VCaP (cell line): ENCODE results near the gene GUK1.

Experiments
- H3K27ac ChIP-seq: fragments of 450-650 bp; 2 replicates; pipeline ENCODE4 v1.5.1; 2017
- TF ChIP-seq, protein P1 (sequence below): fragments of 450-650 bp; conservative IDR thresholded peaks from 2 replicates; pipeline ENCODE4 v1.5.1; 2017; ENCODE audit warnings: mild to moderate bottlenecking, moderate library complexity

The GUK1 gene

DNA sequence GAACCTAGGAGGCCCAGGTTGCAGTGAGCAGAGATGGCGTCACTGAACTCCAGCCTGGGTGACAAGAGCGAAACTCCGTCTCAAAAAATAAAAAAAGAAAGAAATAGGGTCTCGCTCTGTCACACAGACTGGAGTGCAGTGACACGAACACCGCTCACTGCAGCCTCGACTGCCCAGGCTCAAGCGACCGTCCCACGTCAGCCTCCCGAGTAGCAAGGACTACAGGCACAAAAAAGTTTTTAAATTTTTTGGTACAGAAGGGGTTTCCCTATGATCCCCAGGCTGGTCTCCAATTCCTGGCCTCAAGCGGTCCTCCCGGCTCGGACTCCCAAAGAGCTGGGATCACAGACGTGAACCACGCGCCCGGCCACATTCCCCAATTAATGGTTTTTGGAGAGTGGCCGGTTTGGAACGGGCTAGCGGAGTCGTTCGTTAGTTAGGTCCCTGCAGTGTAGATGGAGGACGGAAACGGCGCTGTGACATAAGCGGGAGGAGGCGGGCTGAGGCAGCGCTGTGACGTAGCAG lies 611 bp upstream of the GUK1 start:
- peak overlapping the region; percentile 39 for H3K27ac ChIP-seq
- TF ChIP-seq, protein P1, sequence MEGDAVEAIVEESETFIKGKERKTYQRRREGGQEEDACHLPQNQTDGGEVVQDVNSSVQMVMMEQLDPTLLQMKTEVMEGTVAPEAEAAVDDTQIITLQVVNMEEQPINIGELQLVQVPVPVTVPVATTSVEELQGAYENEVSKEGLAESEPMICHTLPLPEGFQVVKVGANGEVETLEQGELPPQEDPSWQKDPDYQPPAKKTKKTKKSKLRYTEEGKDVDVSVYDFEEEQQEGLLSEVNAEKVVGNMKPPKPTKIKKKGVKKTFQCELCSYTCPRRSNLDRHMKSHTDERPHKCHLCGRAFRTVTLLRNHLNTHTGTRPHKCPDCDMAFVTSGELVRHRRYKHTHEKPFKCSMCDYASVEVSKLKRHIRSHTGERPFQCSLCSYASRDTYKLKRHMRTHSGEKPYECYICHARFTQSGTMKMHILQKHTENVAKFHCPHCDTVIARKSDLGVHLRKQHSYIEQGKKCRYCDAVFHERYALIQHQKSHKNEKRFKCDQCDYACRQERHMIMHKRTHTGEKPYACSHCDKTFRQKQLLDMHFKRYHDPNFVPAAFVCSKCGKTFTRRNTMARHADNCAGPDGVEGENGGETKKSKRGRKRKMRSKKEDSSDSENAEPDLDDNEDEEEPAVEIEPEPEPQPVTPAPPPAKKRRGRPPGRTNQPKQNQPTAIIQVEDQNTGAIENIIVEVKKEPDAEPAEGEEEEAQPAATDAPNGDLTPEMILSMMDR = no peak

DNA sequence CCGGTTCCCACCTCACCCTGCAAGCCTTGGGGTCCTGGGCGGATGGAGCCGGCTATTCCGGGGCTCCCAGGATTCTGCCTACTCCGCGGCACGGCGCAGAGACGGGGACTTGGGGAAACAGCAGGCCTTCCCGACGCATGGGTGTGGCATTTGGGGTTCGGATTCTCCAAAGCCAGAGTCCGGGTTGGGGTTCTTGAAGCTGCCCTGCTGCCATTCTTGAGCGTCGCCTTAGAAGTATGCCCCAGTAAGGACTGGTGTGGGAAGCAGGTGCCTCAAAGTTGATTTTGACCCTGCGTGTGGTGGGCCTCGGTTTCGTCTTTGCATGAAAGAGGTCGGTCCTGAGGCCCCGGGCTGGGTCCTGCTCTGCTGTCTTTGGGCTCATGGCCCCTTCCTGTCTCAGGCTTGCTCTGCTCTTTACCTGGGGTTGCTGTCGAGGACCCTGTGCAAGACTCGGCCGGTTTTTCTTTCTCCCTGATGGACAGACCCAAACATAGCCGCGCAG lies 696 bp downstream of the GUK1 start:
- peak overlapping the region; percentile 60 for H3K27ac ChIP-seq
- TF ChIP-seq, protein P1 = no peak

DNA sequence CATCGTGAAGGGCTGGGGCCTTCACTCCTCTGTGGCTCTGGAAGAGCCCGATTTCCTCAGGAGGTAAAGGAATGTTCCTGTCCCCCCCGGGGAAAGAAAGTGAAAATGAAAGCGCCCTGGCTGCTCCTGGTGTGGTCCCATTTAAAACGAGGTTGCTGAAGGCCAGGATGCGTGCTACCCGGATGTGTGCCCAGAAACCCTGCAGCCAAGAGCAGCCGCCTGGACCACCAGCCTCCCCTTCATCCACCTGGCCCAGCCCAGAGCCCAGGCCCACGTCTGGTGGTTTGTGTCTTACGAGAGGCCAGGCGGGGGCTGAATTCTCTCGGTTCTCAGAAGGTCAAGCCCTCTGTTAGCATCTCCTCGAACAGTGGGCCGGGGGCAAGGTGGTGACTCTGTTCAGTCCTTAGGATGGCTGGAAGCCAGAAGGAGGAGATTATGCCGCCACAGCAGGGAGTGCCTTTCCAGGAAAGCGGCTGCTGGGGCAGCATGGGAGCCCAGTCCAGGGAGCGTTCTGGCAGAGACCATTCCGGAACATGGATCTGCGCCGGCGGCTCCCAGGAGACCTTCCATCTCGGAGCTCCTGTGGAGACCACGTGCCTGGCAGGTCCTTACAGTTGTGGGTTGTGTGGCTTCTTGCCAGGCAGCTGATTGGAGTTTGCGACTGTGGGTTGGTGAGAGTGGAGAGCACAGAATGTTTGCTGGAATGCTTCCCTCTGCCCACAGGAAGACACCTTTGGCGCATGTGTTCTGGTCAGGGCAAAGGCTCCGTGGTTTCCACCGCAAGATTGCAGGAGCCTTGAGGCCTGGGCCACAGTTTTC lies 1.4 kb downstream of the GUK1 start:
- TF ChIP-seq, protein P1 = no peak
- peak overlapping the region; percentile 60 for H3K27ac ChIP-seq

DNA sequence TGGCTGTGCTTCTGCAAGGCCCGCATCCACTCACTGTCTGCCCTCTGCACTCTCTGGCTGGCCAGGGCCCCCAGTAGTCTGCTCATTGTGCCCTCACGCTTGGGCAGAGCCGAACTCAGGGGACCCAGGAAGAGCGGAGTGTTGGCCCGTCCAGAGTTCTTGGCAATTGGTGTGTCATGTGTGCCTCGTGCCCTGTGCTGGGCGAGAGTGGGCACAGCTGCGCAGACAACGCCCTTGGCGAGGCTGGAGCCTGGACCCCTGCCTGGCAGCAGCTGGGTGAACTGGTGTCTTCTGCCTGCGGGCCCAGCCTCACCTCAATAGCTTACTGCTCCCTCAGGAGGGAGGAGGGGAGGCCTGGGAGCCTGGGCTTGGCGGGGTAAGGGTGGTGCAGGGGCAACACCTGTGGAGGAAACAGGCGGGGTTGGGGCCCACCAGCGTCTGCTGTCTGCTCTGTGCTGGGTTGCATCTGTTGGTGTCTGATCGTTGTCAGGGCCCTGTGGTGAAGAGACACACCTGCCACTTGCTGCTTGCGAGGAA lies 2.1 kb downstream of the GUK1 start:
- TF ChIP-seq, protein P1 = no peak
- H3K27ac ChIP-seq = peak overlapping the region; percentile 60; the same call in 1 of the 2 replicates

GRCh38 chr1:228142701-228143136 lies 2.6 kb downstream of the GUK1 start:
- TF ChIP-seq, protein P1 = no peak
- H3K27ac ChIP-seq = no peak overlapping the region

DNA sequence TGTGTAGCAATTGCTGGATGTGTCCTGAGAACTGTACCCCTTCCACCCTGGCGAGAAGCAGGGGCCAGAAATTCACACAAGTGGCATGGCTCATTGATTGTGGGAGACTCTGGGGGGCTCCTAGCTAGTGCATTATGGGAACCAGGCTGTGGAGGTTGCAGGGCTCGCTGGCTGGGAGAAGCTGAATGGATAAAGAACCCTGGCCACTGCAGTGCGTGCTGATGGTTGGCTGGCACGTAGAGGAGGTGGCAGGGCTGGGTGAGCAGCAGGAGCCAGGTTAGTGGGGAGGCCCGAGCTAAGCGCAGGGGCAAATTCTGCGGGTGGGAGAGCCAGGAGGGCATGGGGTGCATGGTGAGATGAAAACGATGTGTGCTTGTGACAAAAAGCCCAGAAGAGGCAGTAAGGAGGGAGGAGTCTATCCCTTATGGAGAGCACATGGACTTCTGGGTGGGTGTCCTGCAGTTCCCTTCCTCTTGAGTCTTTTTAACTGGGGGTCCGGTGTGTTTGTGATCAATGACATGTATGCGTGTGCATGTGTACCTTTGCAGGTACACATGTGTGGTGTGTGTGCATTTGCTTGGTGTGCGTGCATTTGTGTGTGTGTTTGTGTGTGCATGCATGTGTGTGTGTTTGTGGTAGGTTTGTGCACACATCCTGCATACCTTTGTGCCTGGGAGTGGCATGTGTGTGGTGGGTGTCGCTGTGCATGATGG lies 3.6 kb downstream of the GUK1 start:
- no peak overlapping the region for H3K27ac ChIP-seq

More for the DNA sequence above, 3.6 kb downstream of the GUK1 start:
- TF ChIP-seq, protein P1 = no peak
